22Rv1 (cell line): ENCODE results near the gene ZMYM2.

ENCODE experiments used
- ZFX ChIP-seq: fragments of 450-650 bp; IDR thresholded peaks from 2 replicates; pipeline ENCODE4 v1.6.1; 2017; ENCODE audit warnings: antibody characterized with exemption, borderline replicate concordance
- TF ChIP-seq, protein P1 (sequence below): fragments of 450-650 bp; IDR thresholded peaks from 2 replicates; pipeline ENCODE4 v1.5.1; 2017; ENCODE audit warnings: mild to moderate bottlenecking

DNA sequence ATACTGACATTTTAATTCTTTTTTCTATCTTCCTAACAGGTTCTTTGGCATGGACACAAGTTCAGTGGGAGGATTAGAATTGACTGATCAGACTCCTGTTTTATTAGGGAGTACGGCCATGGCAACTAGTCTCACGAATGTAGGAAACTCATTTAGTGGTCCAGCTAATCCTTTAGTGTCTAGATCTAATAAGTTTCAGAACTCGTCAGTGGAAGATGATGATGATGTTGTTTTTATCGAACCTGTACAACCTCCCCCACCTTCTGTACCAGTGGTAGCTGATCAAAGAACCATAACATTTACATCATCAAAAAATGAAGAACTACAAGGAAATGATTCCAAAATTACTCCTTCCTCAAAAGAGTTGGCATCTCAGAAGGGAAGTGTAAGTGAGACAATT is 34.5 kb downstream of the ZMYM2 start:
- TF ChIP-seq, protein P1, sequence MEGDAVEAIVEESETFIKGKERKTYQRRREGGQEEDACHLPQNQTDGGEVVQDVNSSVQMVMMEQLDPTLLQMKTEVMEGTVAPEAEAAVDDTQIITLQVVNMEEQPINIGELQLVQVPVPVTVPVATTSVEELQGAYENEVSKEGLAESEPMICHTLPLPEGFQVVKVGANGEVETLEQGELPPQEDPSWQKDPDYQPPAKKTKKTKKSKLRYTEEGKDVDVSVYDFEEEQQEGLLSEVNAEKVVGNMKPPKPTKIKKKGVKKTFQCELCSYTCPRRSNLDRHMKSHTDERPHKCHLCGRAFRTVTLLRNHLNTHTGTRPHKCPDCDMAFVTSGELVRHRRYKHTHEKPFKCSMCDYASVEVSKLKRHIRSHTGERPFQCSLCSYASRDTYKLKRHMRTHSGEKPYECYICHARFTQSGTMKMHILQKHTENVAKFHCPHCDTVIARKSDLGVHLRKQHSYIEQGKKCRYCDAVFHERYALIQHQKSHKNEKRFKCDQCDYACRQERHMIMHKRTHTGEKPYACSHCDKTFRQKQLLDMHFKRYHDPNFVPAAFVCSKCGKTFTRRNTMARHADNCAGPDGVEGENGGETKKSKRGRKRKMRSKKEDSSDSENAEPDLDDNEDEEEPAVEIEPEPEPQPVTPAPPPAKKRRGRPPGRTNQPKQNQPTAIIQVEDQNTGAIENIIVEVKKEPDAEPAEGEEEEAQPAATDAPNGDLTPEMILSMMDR = no peak
- TF ChIP-seq ZFX = no peak
